ENCODE data around the gene MYH9.

- TF ChIP-seq CTCF (IDR thresholded peaks at IDR 0.05) = no peak
- TF ChIP-seq POLR2A (IDR thresholded peaks at IDR 0.05) = peak in 1 of 2 donors; percentile 27
Measured at GRCh38 chr22:36417281-36417686, 29.5 kb upstream of the MYH9 start.

Data from Peyer's patch (tissue), 4 donors.